OCI-LY1 (cell line): Measurements from ENCODE around the gene ZNF136.

Source experiments
- H2AFZ ChIP-seq: fragments of 200-600 bp; sonication (generic), shearing (Covaris generic); 2 replicates; pipeline ENCODE4 v1.6.0; 2014; ENCODE audit warnings: antibody characterized with exemption, mild to moderate bottlenecking, low read length
- H3F3A ChIP-seq: fragments of 200-600 bp; sonication (generic), shearing (Covaris generic); 2 replicates; pipeline ENCODE4 v1.6.0; 2014; ENCODE audit warnings: mild to moderate bottlenecking, antibody characterized with exemption, low read length, moderate library complexity; ENCODE audit not compliant: insufficient read depth
- H3K27ac ChIP-seq: fragments of 200-600 bp; sonication (generic); 2 replicates; pipeline ENCODE4 v1.5.1; 2014; ENCODE audit warnings: low read length, mixed run types, mild to moderate bottlenecking, low read depth; ENCODE audit not compliant: poor library complexity, severe bottlenecking
- H3K27me3 ChIP-seq: fragments of 200-600 bp; sonication (generic); 2 replicates; pipeline ENCODE4 v1.6.0; 2014; ENCODE audit warnings: antibody characterized with exemption, mild to moderate bottlenecking, low read length, moderate library complexity; ENCODE audit not compliant: insufficient read depth
- H3K36me3 ChIP-seq: fragments of 200-600 bp; sonication (generic); 2 replicates; pipeline ENCODE4 v1.6.1; 2014; ENCODE audit warnings: mild to moderate bottlenecking, antibody characterized with exemption, low read length, moderate library complexity, mixed read lengths; ENCODE audit not compliant: insufficient read depth
- H3K4me1 ChIP-seq: fragments of 200-600 bp; sonication (generic); 2 replicates; pipeline ENCODE4 v1.5.1; 2014; ENCODE audit warnings: mild to moderate bottlenecking, low read length, moderate library complexity; ENCODE audit not compliant: insufficient read depth, severe bottlenecking
- H3K4me2 ChIP-seq: fragments of 200-600 bp; sonication (generic), shearing (Covaris generic); 2 replicates; pipeline ENCODE4 v1.6.1; 2014; ENCODE audit warnings: low read length
- H3K4me3 ChIP-seq: fragments of 200-600 bp; sonication (generic); 2 replicates; pipeline ENCODE4 v1.5.1; 2014; ENCODE audit warnings: low read length, low read depth, mild to moderate bottlenecking, mixed read lengths; ENCODE audit not compliant: poor library complexity, severe bottlenecking
- H3K79me2 ChIP-seq: fragments of 200-600 bp; shearing (Covaris generic); 2 replicates; pipeline ENCODE4 v1.6.1; 2016; ENCODE audit warnings: mixed run types, low read length, mixed read lengths; ENCODE audit not compliant: insufficient read depth
- H3K9ac ChIP-seq: fragments of 200-600 bp; sonication (generic), shearing (Covaris generic); 2 replicates; pipeline ENCODE4 v1.6.1; 2014; ENCODE audit warnings: mild to moderate bottlenecking, low read length, mixed read lengths
- H3K9me2 ChIP-seq: fragments of 200-600 bp; sonication (generic), shearing (Covaris generic); 2 replicates; pipeline ENCODE4 v1.6.1; 2014; ENCODE audit warnings: low read depth, mild to moderate bottlenecking, low read length, mixed read lengths
- H3K9me3 ChIP-seq: fragments of 200-600 bp; shearing (Covaris generic); 2 replicates; pipeline ENCODE4 v1.6.1; 2014; ENCODE audit warnings: low read length, mixed read lengths
- H4K20me1 ChIP-seq: fragments of 200-600 bp; sonication (generic), shearing (Covaris generic); 2 replicates; pipeline ENCODE4 v1.6.0; 2016; ENCODE audit warnings: mild to moderate bottlenecking, low read length; ENCODE audit not compliant: insufficient read depth
- EZH2 ChIP-seq: fragments of 200-600 bp; sonication (generic), shearing (Covaris generic); IDR thresholded peaks from 2 replicates; pipeline ENCODE4 v1.8.0; 2017; ENCODE audit warnings: borderline replicate concordance, mixed run types, mild to moderate bottlenecking, antibody characterized with exemption, low read length, moderate library complexity, mixed read lengths
- TF ChIP-seq, protein P1 (sequence below): fragments of 200-600 bp; sonication (generic), shearing (Covaris generic); IDR thresholded peaks from 2 replicates; pipeline ENCODE4 v1.5.1; 2017; ENCODE audit warnings: mild to moderate bottlenecking, antibody characterized with exemption, low read length, moderate library complexity, mixed read lengths

The ZNF136 gene

GRCh38 chr19:12126707-12127106 lies 36.2 kb upstream of the ZNF136 start:
- Histone ChIP-seq H4K20me1 (no peaks in the 10 kb centered on the region), H3K4me3 (no peak overlapping the region), H2AFZ (no peak overlapping the region), H3K9ac (no peak overlapping the region), H3K27ac (no peak overlapping the region), H3K79me2 (no peaks in the 10 kb centered on the region), H3K9me3 (peaks cover 5% of the 10 kb centered on the region), H3K9me2 (no peaks in the 10 kb centered on the region), H3K27me3 (no peaks in the 10 kb centered on the region), H3K4me2 (no peak overlapping the region), H3F3A (no peaks in the 10 kb centered on the region), H3K4me1 (no peaks in the 10 kb centered on the region), H3K36me3 (peaks cover 5% of the 10 kb centered on the region; the same call in 1 of the 2 replicates)
- TF ChIP-seq, protein P1, sequence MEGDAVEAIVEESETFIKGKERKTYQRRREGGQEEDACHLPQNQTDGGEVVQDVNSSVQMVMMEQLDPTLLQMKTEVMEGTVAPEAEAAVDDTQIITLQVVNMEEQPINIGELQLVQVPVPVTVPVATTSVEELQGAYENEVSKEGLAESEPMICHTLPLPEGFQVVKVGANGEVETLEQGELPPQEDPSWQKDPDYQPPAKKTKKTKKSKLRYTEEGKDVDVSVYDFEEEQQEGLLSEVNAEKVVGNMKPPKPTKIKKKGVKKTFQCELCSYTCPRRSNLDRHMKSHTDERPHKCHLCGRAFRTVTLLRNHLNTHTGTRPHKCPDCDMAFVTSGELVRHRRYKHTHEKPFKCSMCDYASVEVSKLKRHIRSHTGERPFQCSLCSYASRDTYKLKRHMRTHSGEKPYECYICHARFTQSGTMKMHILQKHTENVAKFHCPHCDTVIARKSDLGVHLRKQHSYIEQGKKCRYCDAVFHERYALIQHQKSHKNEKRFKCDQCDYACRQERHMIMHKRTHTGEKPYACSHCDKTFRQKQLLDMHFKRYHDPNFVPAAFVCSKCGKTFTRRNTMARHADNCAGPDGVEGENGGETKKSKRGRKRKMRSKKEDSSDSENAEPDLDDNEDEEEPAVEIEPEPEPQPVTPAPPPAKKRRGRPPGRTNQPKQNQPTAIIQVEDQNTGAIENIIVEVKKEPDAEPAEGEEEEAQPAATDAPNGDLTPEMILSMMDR, result peak; percentile 58
- no peak for TF ChIP-seq EZH2

DNA sequence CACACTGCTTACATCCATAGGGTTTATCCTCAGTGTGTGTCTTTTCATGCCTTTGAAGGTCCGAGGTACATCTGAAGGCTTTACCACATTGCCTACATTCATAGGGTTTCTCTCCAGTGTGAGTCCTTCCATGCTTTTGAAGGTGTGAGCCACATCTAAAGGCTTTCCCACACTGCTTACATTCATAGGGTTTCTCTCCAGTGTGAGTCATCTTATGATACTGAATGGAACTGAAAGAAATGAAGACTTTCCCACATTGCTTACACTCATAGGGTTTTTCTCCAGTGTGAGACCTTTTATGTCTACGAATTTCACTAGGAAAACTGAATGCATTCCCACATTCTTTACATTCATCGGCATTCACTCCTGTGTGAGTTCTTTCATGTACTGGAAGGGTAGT lies 29.8 kb upstream of the ZNF136 start:
- H3K9me2 ChIP-seq, result no peaks in the 10 kb centered on the region
- H3K79me2 ChIP-seq, result no peaks in the 10 kb centered on the region
- H3K4me1 ChIP-seq, result no peaks in the 10 kb centered on the region
- no peaks in the 10 kb centered on the region for H3F3A ChIP-seq
- no peak overlapping the region for H3K4me2 ChIP-seq
- H3K36me3 ChIP-seq, result peaks cover 51% of the 10 kb centered on the region
- H2AFZ ChIP-seq, result no peak overlapping the region
- H3K27ac ChIP-seq, result no peak overlapping the region
- no peak for TF ChIP-seq EZH2
- TF ChIP-seq, protein P1, result no peak
- H3K9ac ChIP-seq, result no peak overlapping the region
- no peaks in the 10 kb centered on the region for H4K20me1 ChIP-seq
- peaks cover 28% of the 10 kb centered on the region for H3K9me3 ChIP-seq
- H3K27me3 ChIP-seq, result no peaks in the 10 kb centered on the region
- H3K4me3 ChIP-seq, result no peak overlapping the region

GRCh38 chr19:12137221-12137940 lies 25.5 kb upstream of the ZNF136 start:
- Histone ChIP-seq H3K9me2 (no peaks in the 10 kb centered on the region), H3K4me3 (no peak overlapping the region), H3K4me1 (peaks cover 22% of the 10 kb centered on the region), H2AFZ (no peak overlapping the region), H3K36me3 (peaks cover 42% of the 10 kb centered on the region), H3K79me2 (no peaks in the 10 kb centered on the region), H3K9me3 (peaks cover 17% of the 10 kb centered on the region), H3K9ac (no peak overlapping the region), H4K20me1 (no peaks in the 10 kb centered on the region), H3K4me2 (no peak overlapping the region), H3K27me3 (no peaks in the 10 kb centered on the region), H3F3A (no peaks in the 10 kb centered on the region), H3K27ac (no peak overlapping the region)
- no peak for TF ChIP-seq EZH2
- TF ChIP-seq, protein P1, result peak; percentile 74
